22Rv1 (cell line): ENCODE measurements around the gene MTA3.
"Not testable (repeated sequence)": the region's sequence is repeated elsewhere in the genome, so short reads cannot be mapped to it uniquely, and the experiment has no call there.

Experiments
- H3K27ac ChIP-seq: fragments of 450-650 bp; 2 replicates; pipeline ENCODE4 v1.5.1; 2017
- CTCF ChIP-seq: fragments of 450-650 bp; IDR thresholded peaks from 2 replicates; pipeline ENCODE4 v1.5.1; 2017; ENCODE audit warnings: mild to moderate bottlenecking
- ZFX ChIP-seq: fragments of 450-650 bp; IDR thresholded peaks from 2 replicates; pipeline ENCODE4 v1.6.1; 2017; ENCODE audit warnings: antibody characterized with exemption, borderline replicate concordance

The MTA3 gene

GRCh38 chr2:42590176-42590575, 21.7 kb downstream of the MTA3 start:
- no peak overlapping the region for H3K27ac ChIP-seq
- TF ChIP-seq ZFX (no peak), CTCF (no peak)

- TF ChIP-seq CTCF (no peak), ZFX (no peak)
- no peak overlapping the region for H3K27ac ChIP-seq
Observed at GRCh38 chr2:42593282-42593681, 24.9 kb downstream of the MTA3 start.

GRCh38 chr2:42598656-42599055, 30.2 kb downstream of the MTA3 start:
- H3K27ac ChIP-seq = no peak overlapping the region
- TF ChIP-seq ZFX (no peak), CTCF (no peak)

DNA sequence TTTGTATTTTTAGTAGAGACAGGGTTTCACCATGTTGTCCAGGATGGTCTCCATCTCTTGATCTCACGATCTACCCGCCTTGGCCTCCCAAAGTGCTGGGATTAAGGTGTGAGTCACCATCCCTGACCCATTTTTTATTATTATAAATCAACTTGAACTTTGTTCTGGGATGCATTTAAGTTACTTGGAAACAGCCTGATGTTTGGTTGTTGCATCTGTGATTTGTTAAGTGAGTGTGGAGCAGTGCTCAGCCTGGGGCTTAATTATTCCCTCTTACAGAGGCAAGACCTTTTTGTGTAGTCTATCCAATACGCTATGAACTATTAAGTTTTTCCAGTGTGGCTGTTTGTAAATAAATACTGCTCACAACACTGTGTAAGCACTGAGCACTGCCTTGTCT, 32.6 kb downstream of the MTA3 start:
- TF ChIP-seq CTCF (no peak), ZFX (no peak)
- no peak overlapping the region for H3K27ac ChIP-seq

GRCh38 chr2:42602218-42602875, 33.9 kb downstream of the MTA3 start:
- H3K27ac ChIP-seq = no peak overlapping the region
- TF ChIP-seq ZFX (no peak), CTCF (no peak)

GRCh38 chr2:42602876-42603219, 34.4 kb downstream of the MTA3 start:
- H3K27ac ChIP-seq = no peak overlapping the region
- no peak for TF ChIP-seq CTCF
- no peak for TF ChIP-seq ZFX

DNA sequence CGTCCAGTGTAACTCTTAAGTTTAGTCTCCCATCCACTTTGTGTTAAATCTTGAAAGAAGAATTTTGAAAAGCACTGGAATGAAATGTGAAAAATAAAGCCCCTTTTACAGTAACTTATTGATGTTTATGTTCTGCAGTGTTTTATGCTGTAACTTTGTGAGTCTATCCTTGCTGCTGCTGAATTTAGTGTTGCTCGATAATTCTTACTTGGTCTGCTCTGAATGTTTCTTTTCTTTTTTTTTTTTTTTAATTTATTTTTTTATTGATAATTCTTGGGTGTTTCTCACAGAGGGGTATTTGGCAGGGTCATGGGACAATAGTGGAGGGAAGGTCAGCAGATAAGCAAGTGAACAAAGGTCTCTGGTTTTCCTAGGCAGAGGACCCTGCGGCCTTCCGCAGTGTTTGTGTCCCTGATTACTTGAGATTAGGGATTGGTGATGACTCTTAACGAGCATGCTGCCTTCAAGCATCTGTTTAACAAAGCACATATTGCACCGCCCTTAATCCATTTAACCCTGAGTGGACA, 36.0 kb downstream of the MTA3 start:
- H3K27ac ChIP-seq = not testable (repeated sequence)

DNA sequence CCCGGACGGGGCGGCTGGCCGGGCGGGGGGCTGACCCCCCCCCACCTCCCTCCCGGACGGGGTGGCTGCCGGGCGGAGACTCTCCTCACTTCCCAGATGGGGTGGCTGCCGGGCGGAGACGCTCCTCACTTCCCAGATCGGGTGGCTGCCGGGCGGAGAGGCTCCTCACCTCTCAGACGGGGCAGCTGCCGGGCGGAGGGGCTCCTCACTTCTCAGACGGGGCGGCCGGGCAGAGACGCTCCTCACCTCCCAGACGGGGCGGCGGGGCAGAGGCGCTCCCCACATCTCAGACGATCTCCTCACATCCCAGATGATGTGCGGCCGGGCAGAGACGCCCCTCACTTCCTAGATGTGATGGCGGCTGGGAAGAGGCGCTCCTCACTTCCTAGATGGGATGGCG, 37.7 kb downstream of the MTA3 start:
- H3K27ac ChIP-seq = not testable (repeated sequence)
